K562 (cell line): ENCODE measurements around the gene MRFAP1. TPM values are rescaled to one million over a fixed set of nuclear protein-coding genes. Genes with fewer than 3 reads are reported as not detected.

Experiments
- ATAC-seq: fragments of 200-7000 bp; cut with Tn5 transposase; 3 replicates; pipeline ENCODE4 v1.9.1; 2020; ENCODE audit warnings: moderate library complexity
- BruUV-seq: library from RNA; stranded (reverse); fragments of 400-500 nt; replicated peaks from 2 replicates; lab custom pipeline; 2021; lab: Mats Ljungman, UMichigan
- CTCF ChIA-PET: fragments of 300-600 bp; formaldehyde crosslinking; extraction: SDS; loops from one replicate; lab custom pipeline; 2021; ENCODE audit warnings: low intra/inter-chr PET ratio; lab: Yijun Ruan, JAX
- POLR2A ChIA-PET: fragments of 300-600, 350-650 bp; sonication (Branson Sonifier 250); formaldehyde crosslinking; extraction: SDS; loops from one replicate; lab custom pipeline; 2021; ENCODE audit warnings: antibody characterized with exemption, inconsistent platforms; lab: Yijun Ruan, JAX
- DNase-seq, 4 experiments: peaks; one replicate each; pipeline versions ENCODE4 v3.0.0 to v3.0.0-alpha.2; 2011 to 2018; ENCODE audit warnings: low spot score in 3 of 4, mixed read lengths in 3 of 4; ENCODE audit errors: extremely low read depth in 1 of 4
- FAIRE-seq: peaks from 2 replicates; lab custom pipeline; 2011; peaks lifted over from hg19 to GRCh38; lab: Jason Lieb, UNC
- H2AFZ ChIP-seq: 2 replicates; pipeline ENCODE4 v1.6.0; 2011; ENCODE audit warnings: low read depth, low read length, control low read depth, inconsistent platforms
- H3K27ac ChIP-seq: fragments of 200-600 bp; 3 replicates; pipeline ENCODE4 v1.8.0; 2011; ENCODE audit warnings: low read depth, mild to moderate bottlenecking, control low read depth, inconsistent platforms, low read length, moderate library complexity, mixed read lengths; ENCODE audit errors: extremely low read depth
- H3K27me3 ChIP-seq, 2 experiments: fragments of 300-600 bp in 1 of 2; 2 replicates in 1 of 2; 3 replicates in 1 of 2; pipeline versions ENCODE4 v1.6.0 to v1.8.0; 2011; ENCODE audit warnings: inconsistent platforms in 2 of 2, low read length in 2 of 2, mild to moderate bottlenecking in 1 of 2, mixed read lengths in 1 of 2, moderate library complexity in 1 of 2; ENCODE audit not compliant: control insufficient read depth in 2 of 2, insufficient read depth in 2 of 2
- H3K36me3 ChIP-seq: fragments of 300-600 bp; 3 replicates; pipeline ENCODE4 v1.8.0; 2011; ENCODE audit warnings: mild to moderate bottlenecking, low read length, inconsistent platforms; ENCODE audit not compliant: control insufficient read depth, insufficient read depth
- H3K4me1 ChIP-seq, 2 experiments: fragments of 200-600 bp in 1 of 2; replicated peaks in 1 of 2; 2 replicates in 1 of 2; 3 replicates in 1 of 2; pipeline versions ENCODE4 v1.5.1 to v1.8.0; 2011; ENCODE audit warnings: inconsistent platforms in 2 of 2, low read length in 2 of 2, mild to moderate bottlenecking in 1 of 2, mixed read lengths in 1 of 2, moderate library complexity in 1 of 2; ENCODE audit not compliant: control insufficient read depth in 2 of 2, insufficient read depth in 2 of 2
- H3K4me2 ChIP-seq: 2 replicates; pipeline ENCODE4 v1.6.1; 2011; ENCODE audit warnings: low read length, control low read depth, inconsistent platforms, mixed read lengths; ENCODE audit not compliant: insufficient read depth
- H3K4me3 ChIP-seq: fragments of 200-600 bp; sonication (generic), shearing (Covaris generic); 2 replicates; pipeline ENCODE4 v1.5.1; 2016; ENCODE audit warnings: control low read depth, inconsistent platforms
- H3K79me2 ChIP-seq: fragments of 200-600 bp; 3 replicates; pipeline ENCODE4 v1.8.0; 2011; ENCODE audit warnings: low read length, inconsistent platforms; ENCODE audit not compliant: control insufficient read depth, insufficient read depth
- H3K9ac ChIP-seq, 2 experiments: 2 replicates each; pipeline versions ENCODE4 v1.6.0 to v1.6.1; 2011; ENCODE audit warnings: low read depth in 2 of 2, low read length in 2 of 2, control low read depth in 1 of 2, inconsistent platforms in 1 of 2, mild to moderate bottlenecking in 1 of 2, mixed read lengths in 1 of 2; ENCODE audit not compliant: insufficient read depth in 1 of 2
- H3K9me1 ChIP-seq: one replicate; pipeline ENCODE4 v1.6.0; 2011; ENCODE audit warnings: inconsistent platforms, mild to moderate bottlenecking, low read length, moderate library complexity; ENCODE audit not compliant: control insufficient read depth, insufficient read depth
- H3K9me3 ChIP-seq: replicated peaks from 2 replicates; pipeline ENCODE4 v1.5.1; 2011; ENCODE audit warnings: low read depth, low read length, inconsistent platforms; ENCODE audit not compliant: control insufficient read depth, insufficient read depth
- H4K20me1 ChIP-seq: replicated peaks from 2 replicates; pipeline ENCODE4 v1.6.1; 2011; ENCODE audit warnings: low read length, inconsistent platforms, mixed read lengths; ENCODE audit not compliant: control insufficient read depth, insufficient read depth
- POLR2G ChIP-seq: fragments of 200-400 bp; formaldehyde crosslinking; IDR thresholded peaks from 2 replicates; pipeline ENCODE4 v1.6.1; 2017; ENCODE audit warnings: low read depth, mild to moderate bottlenecking, antibody characterized with exemption, low read length, moderate library complexity
- WGBS: fragments of 100-300 bp; shearing (Covaris generic); methylation state at CpG from one replicate; pipeline ENCODE4 v1.1.6; 2016; ENCODE audit warnings: low coverage, mixed read lengths; ENCODE audit not compliant: insufficient coverage; ENCODE audit errors: missing lambda C conversion rate; 5-methylcytosine and 5-hydroxymethylcytosine counted together
- in situ Hi-C: fragments of 300-500 bp; cut with MboI; formaldehyde crosslinking; loops from 4 replicates; pipeline ENCODE4 v1.15.0; 2018; ENCODE audit warnings: inconsistent platforms, mixed read lengths
- intact Hi-C: fragments of 100-400 bp; cut with micrococcal nuclease; formaldehyde crosslinking; loops from 2 replicates; pipeline ENCODE4 v1.14.2; 2022
- polyA plus RNA-seq, 8 experiments: library from polyadenylated mRNA; depleted of rRNA in 4 of 8; stranded (reverse) in 5 of 8; unstranded in 3 of 8; fragments of >200 nt; fragmentation: Nextera tagmentation in 2 of 8; fragmentation: Illumina TruSeq in 1 of 8; extraction: Ambion mirVana in 2 of 8; extraction: Trizol in 1 of 8; gene quantifications; 2 replicates each; pipeline versions ENCODE4 v1.2.1 to v1.2.3, GENCODE V29; 2011 to 2014; ENCODE audit warnings: inconsistent platforms in 1 of 8, missing spikeins in 1 of 8
- total RNA-seq, 7 experiments: library from RNA; depleted of rRNA in 6 of 7; stranded (reverse); fragments of >200 nt in 6 of 7; fragmentation: Illumina TruSeq in 2 of 7; extraction: Trizol in 2 of 7; gene quantifications; 2 replicates each; pipeline versions ENCODE4 v1.2.1 to v1.2.3, GENCODE V29; 2011 to 2021; ENCODE audit warnings: low replicate concordance in 1 of 7
- TF ChIP-seq, protein P1 (sequence below): fragments of 200-600 bp; sonication (generic); IDR thresholded peaks from one replicate; pipeline ENCODE4 v1.6.1; 2012; ENCODE audit warnings: mild to moderate bottlenecking, low read depth, low read length, inconsistent platforms

MRFAP1 gene
- total and polyA plus RNA-seq, 9 of the 15 experiments (the other 6 are each of a cell fraction or from before 2014, with no cell fraction given): 46.0 to 270 (median 151) TPM

DNA sequence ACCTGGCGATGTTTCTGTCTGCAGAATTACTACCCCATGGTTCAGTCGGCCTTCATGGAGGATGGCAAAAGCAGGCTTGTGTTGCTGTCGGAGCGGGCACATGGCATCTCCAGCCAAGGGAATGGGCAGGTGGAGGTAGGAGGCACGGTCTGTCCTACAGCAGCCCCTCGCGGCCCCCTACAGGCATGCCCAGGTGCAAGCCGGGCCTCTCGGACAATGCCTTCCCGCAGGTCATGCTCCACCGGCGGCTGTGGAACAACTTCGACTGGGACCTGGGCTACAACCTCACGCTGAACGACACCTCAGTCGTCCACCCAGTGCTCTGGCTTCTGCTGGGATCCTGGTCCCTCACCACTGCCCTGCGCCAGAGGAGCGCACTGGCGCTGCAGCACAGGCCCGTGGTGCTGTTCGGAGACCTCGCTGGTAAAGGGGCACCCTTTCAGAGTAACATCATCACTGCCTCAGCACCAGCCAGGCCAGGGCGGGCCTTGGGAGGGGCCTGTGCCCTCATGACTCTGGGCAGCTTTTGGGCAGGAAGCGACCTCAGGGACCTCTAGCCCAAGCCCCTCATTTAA is 29.5 kb upstream of the MRFAP1 start:
- no peaks in the 10 kb centered on the region; a peak in 1 of 5 replicates for H3K27me3 ChIP-seq
- H3K27ac ChIP-seq: no peak overlapping the region
- FAIRE-seq (no peak), ATAC-seq (no peak), DNase-seq (no peak)
- no peak overlapping the region for H3K4me3 ChIP-seq
- 79% methylated on average over 21 of the region's 24 CpGs for WGBS
- H3K79me2 ChIP-seq: no peaks in the 10 kb centered on the region
- intact Hi-C loops: no loop called here
- H3K4me1 ChIP-seq: peaks cover 0 to 7% of the 10 kb centered on the region in 2 experiments; a peak in 1 of 5 replicates
- H3K9ac ChIP-seq: no peak overlapping the region
- in situ Hi-C loops: no loop called here
- H4K20me1 ChIP-seq: 0 out of 2 replicates have a peak, but pooled peaks cover 4% of the 10 kb centered on the region
- no TSS peak for BruUV-seq
- H3K36me3 ChIP-seq: no peaks in the 10 kb centered on the region; the same call in 2 of the 3 replicates
- POLR2A ChIA-PET: interaction anchor here (0.6 to 1.3 kb wide), 4 partner anchors 9 to 125 kb away, joined by 3 read pairs; no protein-coding TSS in a partner anchor
- H3K9me3 ChIP-seq: no peaks in the 10 kb centered on the region
- TF ChIP-seq, protein P1, sequence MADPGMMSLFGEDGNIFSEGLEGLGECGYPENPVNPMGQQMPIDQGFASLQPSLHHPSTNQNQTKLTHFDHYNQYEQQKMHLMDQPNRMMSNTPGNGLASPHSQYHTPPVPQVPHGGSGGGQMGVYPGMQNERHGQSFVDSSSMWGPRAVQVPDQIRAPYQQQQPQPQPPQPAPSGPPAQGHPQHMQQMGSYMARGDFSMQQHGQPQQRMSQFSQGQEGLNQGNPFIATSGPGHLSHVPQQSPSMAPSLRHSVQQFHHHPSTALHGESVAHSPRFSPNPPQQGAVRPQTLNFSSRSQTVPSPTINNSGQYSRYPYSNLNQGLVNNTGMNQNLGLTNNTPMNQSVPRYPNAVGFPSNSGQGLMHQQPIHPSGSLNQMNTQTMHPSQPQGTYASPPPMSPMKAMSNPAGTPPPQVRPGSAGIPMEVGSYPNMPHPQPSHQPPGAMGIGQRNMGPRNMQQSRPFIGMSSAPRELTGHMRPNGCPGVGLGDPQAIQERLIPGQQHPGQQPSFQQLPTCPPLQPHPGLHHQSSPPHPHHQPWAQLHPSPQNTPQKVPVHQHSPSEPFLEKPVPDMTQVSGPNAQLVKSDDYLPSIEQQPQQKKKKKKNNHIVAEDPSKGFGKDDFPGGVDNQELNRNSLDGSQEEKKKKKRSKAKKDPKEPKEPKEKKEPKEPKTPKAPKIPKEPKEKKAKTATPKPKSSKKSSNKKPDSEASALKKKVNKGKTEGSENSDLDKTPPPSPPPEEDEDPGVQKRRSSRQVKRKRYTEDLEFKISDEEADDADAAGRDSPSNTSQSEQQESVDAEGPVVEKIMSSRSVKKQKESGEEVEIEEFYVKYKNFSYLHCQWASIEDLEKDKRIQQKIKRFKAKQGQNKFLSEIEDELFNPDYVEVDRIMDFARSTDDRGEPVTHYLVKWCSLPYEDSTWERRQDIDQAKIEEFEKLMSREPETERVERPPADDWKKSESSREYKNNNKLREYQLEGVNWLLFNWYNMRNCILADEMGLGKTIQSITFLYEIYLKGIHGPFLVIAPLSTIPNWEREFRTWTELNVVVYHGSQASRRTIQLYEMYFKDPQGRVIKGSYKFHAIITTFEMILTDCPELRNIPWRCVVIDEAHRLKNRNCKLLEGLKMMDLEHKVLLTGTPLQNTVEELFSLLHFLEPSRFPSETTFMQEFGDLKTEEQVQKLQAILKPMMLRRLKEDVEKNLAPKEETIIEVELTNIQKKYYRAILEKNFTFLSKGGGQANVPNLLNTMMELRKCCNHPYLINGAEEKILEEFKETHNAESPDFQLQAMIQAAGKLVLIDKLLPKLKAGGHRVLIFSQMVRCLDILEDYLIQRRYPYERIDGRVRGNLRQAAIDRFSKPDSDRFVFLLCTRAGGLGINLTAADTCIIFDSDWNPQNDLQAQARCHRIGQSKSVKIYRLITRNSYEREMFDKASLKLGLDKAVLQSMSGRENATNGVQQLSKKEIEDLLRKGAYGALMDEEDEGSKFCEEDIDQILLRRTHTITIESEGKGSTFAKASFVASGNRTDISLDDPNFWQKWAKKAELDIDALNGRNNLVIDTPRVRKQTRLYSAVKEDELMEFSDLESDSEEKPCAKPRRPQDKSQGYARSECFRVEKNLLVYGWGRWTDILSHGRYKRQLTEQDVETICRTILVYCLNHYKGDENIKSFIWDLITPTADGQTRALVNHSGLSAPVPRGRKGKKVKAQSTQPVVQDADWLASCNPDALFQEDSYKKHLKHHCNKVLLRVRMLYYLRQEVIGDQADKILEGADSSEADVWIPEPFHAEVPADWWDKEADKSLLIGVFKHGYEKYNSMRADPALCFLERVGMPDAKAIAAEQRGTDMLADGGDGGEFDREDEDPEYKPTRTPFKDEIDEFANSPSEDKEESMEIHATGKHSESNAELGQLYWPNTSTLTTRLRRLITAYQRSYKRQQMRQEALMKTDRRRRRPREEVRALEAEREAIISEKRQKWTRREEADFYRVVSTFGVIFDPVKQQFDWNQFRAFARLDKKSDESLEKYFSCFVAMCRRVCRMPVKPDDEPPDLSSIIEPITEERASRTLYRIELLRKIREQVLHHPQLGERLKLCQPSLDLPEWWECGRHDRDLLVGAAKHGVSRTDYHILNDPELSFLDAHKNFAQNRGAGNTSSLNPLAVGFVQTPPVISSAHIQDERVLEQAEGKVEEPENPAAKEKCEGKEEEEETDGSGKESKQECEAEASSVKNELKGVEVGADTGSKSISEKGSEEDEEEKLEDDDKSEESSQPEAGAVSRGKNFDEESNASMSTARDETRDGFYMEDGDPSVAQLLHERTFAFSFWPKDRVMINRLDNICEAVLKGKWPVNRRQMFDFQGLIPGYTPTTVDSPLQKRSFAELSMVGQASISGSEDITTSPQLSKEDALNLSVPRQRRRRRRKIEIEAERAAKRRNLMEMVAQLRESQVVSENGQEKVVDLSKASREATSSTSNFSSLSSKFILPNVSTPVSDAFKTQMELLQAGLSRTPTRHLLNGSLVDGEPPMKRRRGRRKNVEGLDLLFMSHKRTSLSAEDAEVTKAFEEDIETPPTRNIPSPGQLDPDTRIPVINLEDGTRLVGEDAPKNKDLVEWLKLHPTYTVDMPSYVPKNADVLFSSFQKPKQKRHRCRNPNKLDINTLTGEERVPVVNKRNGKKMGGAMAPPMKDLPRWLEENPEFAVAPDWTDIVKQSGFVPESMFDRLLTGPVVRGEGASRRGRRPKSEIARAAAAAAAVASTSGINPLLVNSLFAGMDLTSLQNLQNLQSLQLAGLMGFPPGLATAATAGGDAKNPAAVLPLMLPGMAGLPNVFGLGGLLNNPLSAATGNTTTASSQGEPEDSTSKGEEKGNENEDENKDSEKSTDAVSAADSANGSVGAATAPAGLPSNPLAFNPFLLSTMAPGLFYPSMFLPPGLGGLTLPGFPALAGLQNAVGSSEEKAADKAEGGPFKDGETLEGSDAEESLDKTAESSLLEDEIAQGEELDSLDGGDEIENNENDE: no peak
- TF ChIP-seq POLR2G: peak; percentile 30; the same call in 1 of the 2 replicates
- H3K9me1 ChIP-seq: no peaks in the 10 kb centered on the region
- H3K4me2 ChIP-seq: no peak overlapping the region
- H2AFZ ChIP-seq: no peak overlapping the region
- CTCF ChIA-PET: no interaction called here
